IPS DF 4.7 (cell line): ENCODE measurements around the gene ACER1.

ENCODE experiments used
- DNase-seq: peaks from one replicate; pipeline ENCODE4 v3.0.0-alpha.2; 2013; ENCODE audit warnings: low spot score; ENCODE audit errors: extremely low read depth

Gene ACER1

GRCh38 chr19:6268382-6268771 is 65.0 kb downstream of the ACER1 start:
- DNase-seq, result no peak

DNA sequence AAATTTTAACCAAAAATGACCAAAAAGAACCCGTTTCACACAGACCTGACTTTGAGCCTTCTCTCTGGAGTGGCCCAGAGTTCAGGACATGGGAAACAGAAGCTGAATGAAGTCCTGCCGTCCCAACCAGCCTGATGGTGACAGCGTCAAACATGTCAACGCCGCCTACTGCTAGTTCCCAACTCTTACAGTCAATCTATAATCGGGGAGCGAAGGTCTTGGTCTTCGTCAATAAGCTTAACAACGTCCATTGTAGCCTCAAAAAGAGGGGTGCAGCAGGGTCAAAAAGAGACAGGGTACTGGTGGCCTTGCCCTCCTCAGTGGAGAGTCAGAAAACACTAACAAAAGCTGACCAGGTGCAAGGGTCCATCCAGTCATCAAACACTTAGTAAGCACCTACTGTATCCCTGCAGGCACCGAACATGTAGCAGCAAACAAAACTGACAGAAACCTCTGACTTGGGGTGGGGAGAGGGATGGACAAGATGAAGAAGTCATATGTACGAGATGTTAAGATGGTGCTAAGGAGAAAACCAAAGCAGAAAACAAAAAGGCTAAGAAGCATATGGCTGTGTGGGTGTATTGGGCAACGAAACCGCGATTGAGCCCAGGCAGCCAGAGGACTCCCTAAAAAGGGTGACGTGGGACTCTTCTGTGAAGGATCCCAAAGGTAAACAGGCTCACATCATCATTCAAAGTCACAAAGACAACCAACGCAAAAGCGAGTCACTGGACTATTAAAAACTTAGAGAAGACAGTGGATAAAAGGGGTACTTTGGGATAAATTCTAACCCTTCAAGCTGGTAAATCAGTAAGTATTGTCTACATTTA is 65.6 kb downstream of the ACER1 start:
- DNase-seq, result no peak

GRCh38 chr19:6264803-6265202 is 68.6 kb downstream of the ACER1 start:
- DNase-seq, result no peak

DNA sequence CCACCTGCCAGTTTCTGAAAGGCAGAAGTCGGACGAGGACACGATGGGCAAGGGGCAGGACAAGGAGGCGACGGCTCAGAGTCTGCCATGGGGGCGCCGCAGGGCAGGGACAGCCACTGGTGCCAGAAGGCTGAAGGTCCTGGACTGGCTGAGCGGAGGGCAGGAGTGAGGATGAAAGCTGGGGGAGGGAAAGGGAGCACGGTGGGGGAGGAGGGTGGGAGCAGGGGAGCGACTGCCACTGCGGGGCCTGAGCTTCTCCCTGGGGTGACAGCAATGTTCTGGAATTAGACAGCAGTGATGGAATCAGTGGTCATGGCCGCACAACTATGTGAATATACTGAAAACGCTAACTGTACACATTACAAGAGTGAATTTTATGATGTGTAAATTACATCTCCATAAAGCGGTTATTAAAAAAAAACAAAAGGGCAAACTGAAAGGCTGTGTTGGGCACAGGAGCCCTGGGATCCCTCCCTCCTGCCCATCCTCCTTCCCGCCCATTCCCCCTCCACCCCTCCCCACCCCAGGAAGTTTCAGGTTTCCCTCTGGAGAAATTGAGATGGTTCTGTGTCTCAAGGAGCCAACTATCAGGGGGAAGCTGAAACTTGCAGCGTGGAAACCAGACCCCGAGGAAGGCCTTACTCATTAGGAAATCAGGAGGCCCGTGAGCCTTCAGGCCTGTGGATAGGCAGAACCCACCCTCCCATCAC is 69.5 kb downstream of the ACER1 start:
- no peak for DNase-seq

GRCh38 chr19:6263306-6263705 is 70.1 kb downstream of the ACER1 start:
- no peak for DNase-seq

DNA sequence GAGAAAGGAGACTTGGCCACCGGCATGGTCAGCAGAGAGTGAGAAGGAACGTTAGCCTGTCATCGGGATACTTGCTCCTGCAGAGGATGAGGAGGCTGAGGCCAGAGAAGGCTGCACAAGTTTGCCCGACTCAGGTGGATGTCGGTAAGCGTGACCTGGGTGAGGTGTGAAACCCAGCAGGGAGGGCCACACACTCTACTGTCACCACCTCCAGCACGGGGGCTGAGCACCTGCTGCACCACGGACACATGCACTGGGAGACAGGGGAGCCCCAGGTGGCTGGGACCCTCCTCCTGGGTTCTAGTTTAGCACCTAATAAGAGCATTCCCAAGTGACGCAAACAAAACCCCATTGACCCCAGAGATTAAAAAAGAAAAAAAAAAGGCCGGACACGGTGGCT is 70.9 kb downstream of the ACER1 start:
- no peak for DNase-seq

DNA sequence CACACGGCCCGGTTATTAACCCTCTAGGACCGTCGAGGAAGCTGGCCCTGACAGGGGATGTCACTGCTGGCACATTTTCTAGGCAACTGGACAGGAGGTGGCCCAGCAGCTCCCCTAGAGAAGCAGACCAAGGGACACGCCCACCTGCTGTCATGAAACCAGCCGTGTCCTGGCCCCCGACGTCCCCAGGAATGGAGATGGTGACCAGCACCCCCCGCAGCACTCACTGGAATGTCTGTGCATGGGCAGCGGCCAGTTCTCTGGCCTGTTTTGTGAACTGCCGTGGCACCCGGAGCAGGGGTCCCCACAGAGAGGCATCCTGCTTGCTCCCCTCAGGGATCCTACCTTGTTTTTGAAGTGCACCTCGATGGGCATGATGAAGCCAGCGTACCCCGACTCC is 71.5 kb downstream of the ACER1 start:
- DNase-seq, result no peak

DNA sequence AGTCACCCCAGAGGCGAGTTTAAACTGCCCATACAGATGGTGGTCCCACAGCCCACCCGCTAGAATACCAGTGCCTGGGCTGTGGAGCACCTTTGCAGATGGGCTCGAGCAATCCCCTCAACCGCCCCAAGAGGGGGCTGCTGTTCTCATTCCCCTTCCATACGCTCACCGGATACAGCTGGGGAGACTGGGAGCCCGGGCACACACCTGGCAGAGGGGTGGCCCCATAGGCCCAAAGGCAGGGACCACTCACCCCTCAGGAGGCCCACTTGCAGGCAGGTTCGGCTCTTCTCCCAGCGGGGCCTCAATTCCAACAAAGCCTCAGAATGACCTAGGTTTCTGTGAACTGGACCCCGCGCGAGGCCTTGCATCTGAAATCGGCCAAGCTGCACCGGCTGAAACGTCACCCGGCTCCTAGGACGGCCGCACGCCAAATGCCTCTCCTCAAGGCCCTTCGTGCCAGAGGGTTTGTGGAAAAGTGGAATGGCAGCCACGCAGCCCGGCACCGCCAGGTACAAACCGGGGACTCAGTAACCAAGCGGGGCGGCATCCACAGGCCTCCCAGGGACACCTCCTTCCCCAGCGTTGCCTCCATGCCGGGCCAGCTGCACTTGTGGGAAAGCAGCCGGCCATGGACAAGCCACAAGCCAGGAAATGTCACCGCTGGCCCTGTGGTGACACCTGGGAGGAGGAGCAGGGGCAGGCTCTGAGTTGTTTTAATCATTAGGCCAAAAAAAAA is 72.3 kb downstream of the ACER1 start:
- DNase-seq, result no peak

- DNase-seq, result no peak
Measured at GRCh38 chr19:6260376-6260775, 73.0 kb downstream of the ACER1 start.

- no peak for DNase-seq
Measured at GRCh38 chr19:6259312-6259861, 74.0 kb downstream of the ACER1 start.

DNA sequence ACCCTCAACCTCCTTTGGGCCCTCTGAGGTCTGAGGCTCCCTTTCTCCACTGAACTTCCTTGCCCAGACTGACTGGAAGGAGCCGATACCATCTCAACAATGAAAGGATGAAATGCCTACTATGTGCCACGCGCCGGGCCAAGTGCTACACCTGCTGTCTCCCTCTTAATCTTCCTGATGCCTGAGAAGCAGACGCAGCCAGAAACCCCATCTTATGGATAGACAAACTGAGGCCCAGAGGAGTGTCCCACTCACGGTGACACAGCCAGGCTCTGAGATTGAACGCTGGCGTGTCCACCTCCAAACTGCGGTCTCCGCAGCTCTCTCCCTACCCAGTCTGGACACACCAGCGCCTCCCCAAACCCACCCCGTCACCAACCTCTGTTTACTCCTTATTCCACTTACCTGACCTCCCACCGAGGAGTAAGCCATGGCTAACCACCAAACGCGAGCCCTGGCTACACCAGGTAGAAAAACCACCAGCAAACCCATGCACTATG is 74.5 kb downstream of the ACER1 start:
- DNase-seq, result no peak
